Thoracic aorta (tissue), 2 donors: ENCODE results near the gene EDIL3. TPM values are rescaled to one million over a fixed set of nuclear protein-coding genes. Genes with fewer than 3 reads are reported as not detected.

Experiments used
- ATAC-seq: fragments of 150-250 bp; one replicate; pipeline ENCODE4 v1.8.0; 2017; ENCODE audit warnings: low read depth; ENCODE audit not compliant: insufficient number of reproducible peaks, low FRiP score
- DNase-seq: peaks from one replicate; pipeline ENCODE4 v3.0.0-alpha.2; 2020; ENCODE audit warnings: low spot score
- H3K27ac ChIP-seq, 2 donors: fragments of 200-600 bp; sonication (generic); 1 replicate in 1 of 2; 2 replicates in 1 of 2; pipeline ENCODE4 v1.5.1; 2016; ENCODE audit warnings: mild to moderate bottlenecking in 2 of 2, moderate library complexity in 2 of 2
- H3K27me3 ChIP-seq: fragments of 200-600 bp; sonication (generic); replicated peaks from 2 replicates; pipeline ENCODE4 v1.6.0; 2016; ENCODE audit warnings: mild to moderate bottlenecking; ENCODE audit not compliant: insufficient read depth
- H3K36me3 ChIP-seq: fragments of 200-600 bp; sonication (generic); one replicate; pipeline ENCODE4 v1.5.1; 2016
- H3K4me1 ChIP-seq, 2 donors: fragments of 200-600 bp; sonication (generic); 1 replicate in 1 of 2; 2 replicates in 1 of 2; pipeline versions ENCODE4 v1.5.1 to v1.6.0; 2016; ENCODE audit warnings: low read depth in 2 of 2, mild to moderate bottlenecking in 1 of 2; ENCODE audit not compliant: control insufficient read depth in 1 of 2
- H3K4me3 ChIP-seq: fragments of 200-600 bp; sonication (generic); 2 replicates; pipeline ENCODE4 v1.5.1; 2016; ENCODE audit warnings: mild to moderate bottlenecking
- H3K9me3 ChIP-seq: fragments of 200-600 bp; sonication (generic); 2 replicates; pipeline ENCODE4 v1.5.1; 2016
- total RNA-seq, 2 donors: library from RNA; depleted of rRNA; stranded (reverse); fragments of >200 nt; gene quantifications; one replicate each; pipeline versions ENCODE4 v1.1.0 to v1.2.3, GENCODE V29; 2016
- TF ChIP-seq, protein P1 (sequence below): fragments of 200-600 bp; sonication (generic); IDR thresholded peaks from one replicate; pipeline ENCODE4 v1.5.1; 2019; ENCODE audit warnings: antibody characterized with exemption

The EDIL3 gene
- total RNA-seq, 2 donors from 2014 or later, result 157 to 170 TPM

DNA sequence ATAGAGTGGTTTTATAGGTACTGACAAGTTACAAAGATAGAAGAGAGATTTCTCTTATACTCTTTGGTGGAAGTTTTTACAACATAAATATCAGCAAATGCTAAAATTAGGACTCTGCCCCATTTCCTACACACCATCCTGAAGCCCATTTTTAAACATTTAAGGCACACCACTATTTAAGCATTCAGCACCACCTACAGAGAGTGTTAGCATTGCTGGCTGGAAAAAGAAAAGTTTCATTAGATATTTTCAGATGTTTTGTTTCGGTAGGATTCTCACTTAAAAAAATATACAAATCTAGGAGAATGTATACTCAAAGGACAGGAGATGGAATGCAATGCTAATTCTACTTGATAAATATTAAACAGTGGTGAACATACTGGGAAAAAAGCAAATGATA is 471.1 kb downstream of the EDIL3 start:
- Histone ChIP-seq H3K4me3 (no peak overlapping the region), H3K4me1 (peaks cover 23 to 32% of the 10 kb centered on the region in 2 donors), H3K36me3 (no peaks in the 10 kb centered on the region), H3K27me3 (no peaks in the 10 kb centered on the region), H3K27ac (peak overlapping the region in 1 of 2 donors; percentile 49), H3K9me3 (no peaks in the 10 kb centered on the region)
- DNase-seq (no peak), ATAC-seq (no peak)
- TF ChIP-seq, protein P1, sequence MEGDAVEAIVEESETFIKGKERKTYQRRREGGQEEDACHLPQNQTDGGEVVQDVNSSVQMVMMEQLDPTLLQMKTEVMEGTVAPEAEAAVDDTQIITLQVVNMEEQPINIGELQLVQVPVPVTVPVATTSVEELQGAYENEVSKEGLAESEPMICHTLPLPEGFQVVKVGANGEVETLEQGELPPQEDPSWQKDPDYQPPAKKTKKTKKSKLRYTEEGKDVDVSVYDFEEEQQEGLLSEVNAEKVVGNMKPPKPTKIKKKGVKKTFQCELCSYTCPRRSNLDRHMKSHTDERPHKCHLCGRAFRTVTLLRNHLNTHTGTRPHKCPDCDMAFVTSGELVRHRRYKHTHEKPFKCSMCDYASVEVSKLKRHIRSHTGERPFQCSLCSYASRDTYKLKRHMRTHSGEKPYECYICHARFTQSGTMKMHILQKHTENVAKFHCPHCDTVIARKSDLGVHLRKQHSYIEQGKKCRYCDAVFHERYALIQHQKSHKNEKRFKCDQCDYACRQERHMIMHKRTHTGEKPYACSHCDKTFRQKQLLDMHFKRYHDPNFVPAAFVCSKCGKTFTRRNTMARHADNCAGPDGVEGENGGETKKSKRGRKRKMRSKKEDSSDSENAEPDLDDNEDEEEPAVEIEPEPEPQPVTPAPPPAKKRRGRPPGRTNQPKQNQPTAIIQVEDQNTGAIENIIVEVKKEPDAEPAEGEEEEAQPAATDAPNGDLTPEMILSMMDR, result no peak

DNA sequence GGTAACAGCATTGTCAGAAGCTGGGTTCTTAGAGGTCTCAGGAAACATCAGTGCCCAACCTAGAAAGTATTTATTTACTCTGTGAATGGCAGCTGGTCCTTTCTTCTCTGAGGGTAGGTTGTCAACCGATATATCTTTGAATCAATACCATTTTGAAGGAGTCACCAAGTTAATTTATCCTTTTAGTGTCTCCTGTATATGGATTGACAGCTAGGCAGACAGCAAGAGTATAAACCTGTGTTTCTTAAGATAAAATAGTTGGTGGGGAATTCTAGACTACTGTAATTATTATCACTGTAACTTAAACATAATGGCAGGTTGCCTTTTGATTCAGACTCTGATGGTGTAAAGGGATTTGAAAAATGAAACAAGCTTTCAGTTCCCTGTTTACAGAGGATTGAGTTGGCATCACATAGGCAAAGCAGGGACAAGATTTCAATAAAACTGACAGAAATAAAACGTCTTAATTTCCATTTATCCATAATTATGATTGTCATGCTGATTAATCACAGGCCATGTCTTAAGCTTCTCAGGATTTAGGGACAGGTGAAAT is 473.2 kb downstream of the EDIL3 start:
- no peak for DNase-seq
- Histone ChIP-seq H3K4me1 (peaks cover 23 to 30% of the 10 kb centered on the region in 2 donors), H3K9me3 (no peaks in the 10 kb centered on the region), H3K27ac (no peak overlapping the region), H3K4me3 (no peak overlapping the region), H3K27me3 (no peaks in the 10 kb centered on the region), H3K36me3 (no peaks in the 10 kb centered on the region)
- TF ChIP-seq, protein P1, result no peak
- no peak for ATAC-seq

DNA sequence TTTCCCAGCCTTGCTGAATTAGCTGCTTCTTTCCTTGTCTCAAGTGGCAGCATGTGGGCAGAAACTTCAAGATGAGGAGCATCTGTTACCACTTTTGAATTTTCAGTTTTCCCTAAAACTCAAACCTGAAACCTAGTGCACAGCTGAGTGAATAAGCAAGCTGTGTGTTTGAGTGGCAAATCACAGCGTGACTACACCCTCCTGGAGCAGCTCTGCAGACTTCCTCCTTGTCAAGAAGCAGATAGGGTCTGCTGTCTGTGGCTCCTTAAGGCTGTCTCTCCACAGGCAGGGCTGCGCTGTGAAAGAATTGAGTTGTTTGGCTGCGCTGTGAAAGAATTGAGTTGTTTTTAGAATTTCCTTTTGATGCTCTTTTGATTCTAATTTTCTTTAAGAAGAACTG is 484.4 kb downstream of the EDIL3 start:
- no peak for ATAC-seq
- H3K27ac ChIP-seq, result no peak overlapping the region
- H3K36me3 ChIP-seq, result no peaks in the 10 kb centered on the region

DNA sequence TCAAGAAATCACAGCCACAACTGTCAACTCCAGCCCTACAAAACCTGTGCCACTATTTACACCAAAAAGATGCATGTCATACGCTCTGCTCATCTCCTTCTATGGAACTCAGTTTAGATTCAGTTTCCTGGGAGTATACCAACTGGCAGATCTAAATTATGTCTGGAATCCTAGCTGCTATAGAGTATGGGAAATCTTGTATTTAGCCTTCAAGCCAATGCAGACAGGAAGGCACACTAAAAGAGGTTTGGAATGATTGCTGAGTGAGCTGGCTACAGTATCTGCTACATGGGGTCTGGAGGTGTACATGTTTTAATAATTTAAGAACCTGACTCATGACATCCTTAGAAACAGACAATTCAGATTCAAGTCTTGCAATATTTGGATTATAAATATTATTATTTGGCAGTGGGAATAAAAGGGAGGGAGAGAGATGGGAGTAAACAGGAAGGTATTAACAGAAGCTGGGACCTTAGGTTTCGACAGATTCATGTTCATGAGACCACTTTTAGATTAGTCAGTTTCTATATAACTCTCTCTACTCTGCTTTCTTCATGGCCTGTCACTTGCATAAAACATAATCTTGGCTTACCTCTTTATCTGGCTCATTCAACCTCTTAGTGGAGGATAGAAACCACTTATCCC is 485.2 kb downstream of the EDIL3 start:
- Histone ChIP-seq H3K9me3 (no peaks in the 10 kb centered on the region), H3K27me3 (no peaks in the 10 kb centered on the region), H3K27ac (no peak overlapping the region), H3K36me3 (no peaks in the 10 kb centered on the region), H3K4me3 (no peak overlapping the region), H3K4me1 (no peaks in the 10 kb centered on the region)
- DNase-seq, result no peak
- no peak for ATAC-seq
- TF ChIP-seq, protein P1, result no peak

More for the DNA sequence above, 484.4 kb downstream of the EDIL3 start:
- Histone ChIP-seq H3K9me3 (no peaks in the 10 kb centered on the region), H3K4me1 (no peaks in the 10 kb centered on the region), H3K27me3 (no peaks in the 10 kb centered on the region), H3K4me3 (no peak overlapping the region)
- no peak for DNase-seq
- TF ChIP-seq, protein P1, result no peak

DNA sequence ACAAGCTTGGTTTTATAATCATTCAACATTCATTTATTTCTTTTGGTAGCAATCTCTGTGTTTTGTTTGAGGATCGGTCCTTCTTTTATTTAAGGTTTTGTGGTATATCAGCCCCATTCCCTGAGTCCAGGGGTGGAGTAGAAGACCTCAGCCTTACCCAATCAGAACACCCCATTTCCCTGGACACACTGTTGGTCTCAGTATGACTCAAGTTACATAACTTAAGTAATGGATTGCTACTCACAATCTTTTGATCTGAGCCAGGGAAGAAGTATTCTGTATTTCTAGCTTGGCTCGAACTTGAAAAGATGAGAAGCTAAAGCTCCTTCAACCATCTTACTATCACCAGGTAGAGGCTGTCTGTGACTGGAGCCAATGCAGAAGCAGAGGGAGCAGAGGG is 488.8 kb downstream of the EDIL3 start:
- no peaks in the 10 kb centered on the region for H3K4me1 ChIP-seq
- no peak overlapping the region for H3K27ac ChIP-seq
- ATAC-seq (no peak), DNase-seq (no peak)
- H3K27me3 ChIP-seq, result no peaks in the 10 kb centered on the region
- H3K36me3 ChIP-seq, result no peaks in the 10 kb centered on the region
- H3K4me3 ChIP-seq, result no peak overlapping the region
- H3K9me3 ChIP-seq, result no peaks in the 10 kb centered on the region
- TF ChIP-seq, protein P1, result no peak
